HG02981 (cell line): ENCODE data around the gene CHN2.
A peak's percentile ranks its signal among the peaks of the same experiment; 100 is the strongest.

Experiments
- ATAC-seq: cut with Tn5 transposase; IDR thresholded peaks from one replicate; pipeline ENCODE4 v1.9.1; 2021; ENCODE audit warnings: mild to moderate bottlenecking, moderate library complexity; ENCODE audit not compliant: unreplicated experiment

Gene CHN2

DNA sequence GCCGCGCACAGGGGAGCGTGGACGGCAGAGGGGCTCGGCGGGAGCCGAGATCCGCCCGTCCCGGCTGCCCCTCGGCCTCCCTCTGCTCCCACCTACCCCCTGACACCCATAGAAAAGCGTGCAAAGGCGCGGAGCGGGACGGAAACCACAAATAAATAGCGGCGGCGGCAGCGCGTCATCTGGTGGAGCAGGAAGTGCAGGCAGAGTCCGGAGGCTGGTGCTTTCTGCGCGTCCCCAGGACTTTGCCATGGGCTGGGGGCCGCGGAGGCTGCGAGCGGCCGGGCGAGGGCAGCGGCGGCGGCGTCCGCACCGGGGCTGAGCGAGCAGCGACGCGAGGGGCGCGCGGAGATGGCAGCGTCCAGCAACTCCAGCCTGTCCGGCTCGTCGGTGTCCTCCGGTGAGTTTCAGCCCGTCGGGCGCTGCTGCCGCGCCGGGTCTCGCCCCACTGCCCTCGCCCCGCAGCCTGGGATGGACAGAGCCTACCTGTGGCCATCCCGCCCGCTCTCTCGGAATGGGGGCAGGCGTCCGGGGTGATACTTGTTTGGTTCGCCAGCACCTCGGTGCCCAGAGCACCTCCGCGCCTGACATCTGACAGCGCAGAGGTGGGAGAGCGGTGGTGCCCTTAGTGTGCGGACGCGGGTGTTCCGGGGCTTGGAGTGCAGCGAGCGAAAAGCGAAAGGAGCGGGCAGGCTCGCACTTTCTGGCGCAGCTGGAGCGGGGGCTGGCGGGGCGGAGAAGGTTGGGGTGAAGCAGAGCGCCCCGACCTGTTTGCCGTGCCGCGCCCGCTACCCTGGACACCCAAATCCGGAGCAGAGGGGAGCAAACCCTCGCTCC, at the start of gene CHN2:
Gene CHN2, plus strand, starts transcription at position 182 of the 834 bp plus-strand sequence.
- ATAC-seq, result peak; percentile 44

DNA sequence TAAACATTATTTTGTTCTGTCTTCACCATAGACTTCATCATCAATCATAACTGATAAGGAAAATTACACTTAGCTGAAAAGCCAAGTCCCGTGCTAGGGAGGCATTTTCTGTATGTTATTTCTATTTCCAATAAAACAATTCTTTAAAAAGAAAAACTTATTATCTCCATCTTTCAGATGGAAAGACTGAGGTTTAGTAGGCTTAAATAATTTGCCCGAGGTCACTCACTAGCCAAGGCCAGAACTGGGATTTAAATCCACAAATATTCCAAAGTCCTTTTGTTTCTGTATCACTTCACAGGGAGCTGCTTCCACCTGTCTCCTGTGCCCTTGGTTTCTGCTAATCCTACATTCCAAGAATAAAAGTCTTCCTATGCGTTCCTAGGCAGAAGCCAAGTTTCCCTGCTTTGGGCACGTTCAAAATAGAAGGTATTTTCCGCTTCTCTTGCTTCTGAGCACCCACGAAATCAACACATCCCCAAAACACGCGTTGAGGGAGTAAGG, 49.0 kb upstream of the CHN2 start:
- no peak for ATAC-seq

DNA sequence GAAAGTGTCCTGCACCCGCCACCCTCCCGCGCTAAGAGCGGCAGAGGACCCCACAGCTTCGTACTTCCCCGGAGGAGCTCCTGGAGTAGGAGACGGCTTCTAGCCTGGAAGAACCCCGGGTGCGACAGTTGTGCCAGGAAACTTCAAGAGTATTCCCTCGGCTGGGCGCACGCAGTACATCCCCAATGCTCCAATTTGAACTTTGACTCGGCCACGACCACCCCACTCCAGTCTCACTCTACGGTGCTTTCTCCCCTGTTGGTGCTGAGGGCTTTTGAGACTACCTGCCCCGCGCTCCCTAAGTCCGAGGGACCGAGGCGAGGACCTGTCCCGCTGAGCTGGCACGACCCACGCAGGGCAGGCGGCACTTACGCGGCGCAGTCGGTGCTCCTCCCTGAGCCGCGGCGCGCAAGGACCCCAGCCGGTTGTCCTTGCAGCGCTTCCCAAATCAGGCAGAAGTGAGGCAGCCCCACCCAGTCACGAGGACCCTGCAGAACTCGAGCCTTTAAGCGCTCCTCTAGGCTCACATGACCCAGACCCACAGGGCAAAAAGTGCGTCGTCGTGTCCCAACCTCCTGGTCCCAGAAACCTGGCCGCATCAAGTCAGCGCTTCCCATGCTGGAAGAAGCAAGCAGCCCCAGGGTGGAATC, 48.4 kb upstream of the CHN2 start, which contains the start of gene CPVL:
Gene CPVL, minus strand, starts transcription at position 481 of the 650 bp plus-strand sequence. CDS start 25,476 bp downstream, outside the sequence.
- ATAC-seq, result no peak

- ATAC-seq, result no peak
These were observed 47.5 kb upstream of the CHN2 start for GRCh38 chr7:29146888-29147609.

DNA sequence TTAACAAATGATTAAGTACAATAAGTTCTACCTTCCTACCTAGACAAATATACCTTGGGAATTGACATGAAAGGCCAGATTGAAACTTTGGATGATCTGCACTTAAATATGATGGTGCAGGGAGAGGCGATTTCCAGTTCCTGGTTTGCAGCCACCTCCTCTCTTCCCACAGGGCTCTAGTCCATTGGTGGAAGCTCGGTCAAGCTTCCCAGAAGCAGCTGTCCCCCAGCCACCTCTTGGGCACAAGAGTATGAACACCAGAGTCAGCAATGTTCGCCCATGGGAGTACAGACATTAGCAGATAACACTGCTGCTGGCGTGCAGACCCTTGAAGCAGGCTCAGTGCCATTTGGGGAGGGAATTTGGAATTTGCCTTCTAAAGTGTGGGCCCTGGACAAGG, 46.8 kb upstream of the CHN2 start:
- no peak for ATAC-seq

DNA sequence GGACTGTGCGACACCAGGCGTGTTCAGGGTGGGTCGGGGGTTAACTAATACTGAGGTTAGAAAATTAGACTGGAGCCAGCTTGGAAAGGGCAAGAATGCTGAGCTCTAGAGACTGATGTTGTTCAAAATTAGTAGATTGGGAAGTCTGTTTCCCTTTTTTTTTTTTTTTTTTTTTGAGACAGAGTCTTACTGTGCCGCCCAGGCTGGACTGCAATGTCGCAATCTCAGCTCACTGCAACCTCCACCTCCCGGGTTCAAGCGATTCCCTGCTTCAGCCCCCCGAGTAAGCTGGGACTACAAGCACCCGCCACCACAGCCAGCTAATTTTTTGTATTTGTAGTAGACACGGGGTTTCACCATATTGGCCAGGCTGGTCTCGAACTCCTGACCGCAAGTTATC, 45.5 kb upstream of the CHN2 start:
- no peak for ATAC-seq

GRCh38 chr7:29150856-29151255, 43.7 kb upstream of the CHN2 start:
- ATAC-seq, result no peak

DNA sequence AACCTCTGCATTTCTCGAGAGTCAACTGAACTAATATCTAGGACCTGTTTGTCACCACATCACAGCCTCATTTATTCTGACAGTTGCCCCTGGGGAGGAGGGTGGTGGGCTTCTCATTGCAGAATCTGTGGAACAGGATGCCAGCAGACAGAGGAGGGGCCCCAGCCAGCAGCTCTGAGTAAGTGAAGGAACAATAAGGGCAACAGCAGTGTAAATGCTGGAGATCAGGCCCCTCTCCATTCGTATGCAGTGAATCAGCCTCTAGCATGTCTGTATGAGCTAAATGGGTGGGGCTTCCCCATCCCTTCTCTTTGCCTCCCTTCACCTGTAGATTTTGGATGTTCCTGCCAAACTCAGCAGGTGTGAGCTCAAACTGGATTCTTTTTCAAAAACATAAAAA, 40.5 kb upstream of the CHN2 start:
- ATAC-seq, result no peak

DNA sequence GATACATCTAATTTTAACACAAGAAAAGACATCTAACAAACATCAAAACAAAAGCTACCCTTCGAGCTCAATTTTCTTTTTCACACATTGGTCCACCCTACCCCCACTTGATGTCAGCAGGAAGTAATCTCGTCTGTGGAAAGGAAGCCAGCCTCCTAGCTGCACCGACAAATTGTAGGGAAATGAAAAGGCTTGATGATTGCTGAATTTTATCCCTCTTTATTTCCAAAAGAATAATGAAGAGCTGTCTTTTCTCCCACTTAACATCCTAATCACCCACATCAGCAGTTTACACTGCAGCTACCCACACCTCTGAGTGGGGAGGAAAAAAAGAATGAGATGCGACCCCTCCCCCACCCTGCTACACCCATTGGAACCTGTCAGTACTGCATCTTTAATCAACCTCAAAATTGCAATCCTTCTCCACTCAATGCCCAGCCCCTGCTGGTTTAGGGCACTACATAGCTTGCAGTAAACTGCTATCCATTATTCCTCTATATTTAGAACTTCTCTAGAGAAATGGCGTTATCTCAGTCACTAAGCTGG, 37.6 kb upstream of the CHN2 start:
- ATAC-seq, result no peak

GRCh38 chr7:29158795-29159423, 35.7 kb upstream of the CHN2 start:
- no peak for ATAC-seq

- ATAC-seq, result no peak
These were observed 34.5 kb upstream of the CHN2 start for GRCh38 chr7:29160080-29160479.

GRCh38 chr7:29161231-29161630, 33.3 kb upstream of the CHN2 start:
- ATAC-seq, result no peak

DNA sequence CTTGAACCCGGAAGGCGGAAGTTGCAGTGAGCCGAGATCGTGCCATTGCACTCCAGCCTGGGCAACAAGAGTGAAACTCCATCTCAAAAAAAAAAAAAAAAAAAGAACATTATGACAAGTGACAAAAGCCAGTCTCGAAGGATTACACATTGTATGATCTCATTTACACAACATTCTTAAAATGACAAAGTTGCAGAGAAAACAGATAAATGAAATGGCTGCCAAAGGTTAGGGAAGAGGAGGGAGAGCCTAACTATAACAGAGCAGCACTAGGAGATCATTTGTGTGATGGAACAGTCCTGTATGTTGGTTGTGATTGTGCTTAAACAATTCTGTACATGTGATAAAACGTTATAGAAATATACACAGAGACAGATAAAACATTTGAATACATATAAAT, 32.0 kb upstream of the CHN2 start:
- no peak for ATAC-seq

GRCh38 chr7:29163854-29164253, 30.7 kb upstream of the CHN2 start:
- no peak for ATAC-seq

- no peak for ATAC-seq
These were observed 26.9 kb upstream of the CHN2 start for GRCh38 chr7:29167721-29168120.

GRCh38 chr7:29170781-29171180, 23.8 kb upstream of the CHN2 start:
- ATAC-seq, result no peak

DNA sequence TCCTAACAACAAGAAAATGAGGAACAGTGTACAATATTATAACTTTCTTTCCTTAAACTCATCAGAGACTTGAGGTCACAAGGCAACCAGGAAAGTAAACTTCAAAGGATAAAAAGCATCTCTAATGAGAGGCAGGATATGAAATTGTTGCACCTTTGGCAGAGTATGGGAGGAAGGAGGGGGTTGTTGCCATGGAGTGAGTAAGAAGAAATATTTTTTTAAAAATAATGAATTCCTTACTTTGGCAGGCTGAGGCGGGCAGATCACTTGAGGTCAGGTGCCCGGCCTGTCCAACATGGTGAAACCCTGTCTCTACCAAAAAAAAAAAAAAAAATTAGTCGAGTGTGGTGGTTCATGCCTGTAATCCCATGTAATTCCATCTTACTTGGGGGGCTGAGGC, 21.1 kb upstream of the CHN2 start:
- ATAC-seq, result no peak

GRCh38 chr7:29177963-29178600, 16.5 kb upstream of the CHN2 start:
- no peak for ATAC-seq

- no peak for ATAC-seq
These were observed 15.5 kb upstream of the CHN2 start for GRCh38 chr7:29179115-29179514.

- ATAC-seq, result no peak
These were observed 10.0 kb upstream of the CHN2 start for GRCh38 chr7:29184599-29184998.
